Measurements from ENCODE around the gene SUMF1.

- TF ChIP-seq CTCF (conservative IDR thresholded peaks at IDR 0.05; ENCODE audit: low read depth, low read length) (no peak), EZH2phosphoT487 (IDR thresholded peaks at IDR 0.05; ENCODE audit: borderline replicate concordance, low read length) (no peak), EZH2 (IDR thresholded peaks at IDR 0.05; ENCODE audit: low read length, unreplicated experiment) (no peak)
These were observed 34.4 kb upstream of the SUMF1 start for GRCh38 chr3:4501437-4501836.

Data from PC-3 (cell line).